Mucosa of stomach (tissue), 1 donor: ENCODE data around the gene DVL3.
"Not testable (repeated sequence)": the region's sequence is repeated elsewhere in the genome, so short reads cannot be mapped to it uniquely, and the experiment has no call there.

Experiments
- H3K27me3 ChIP-seq: one replicate; pipeline ENCODE4 v1.7.0; 2013; ENCODE audit warnings: mild to moderate bottlenecking, low read length; ENCODE audit not compliant: control insufficient read depth, insufficient read depth
- H3K36me3 ChIP-seq: one replicate; pipeline ENCODE4 v1.7.0; 2013; ENCODE audit warnings: low read length; ENCODE audit not compliant: control insufficient read depth, insufficient read depth
- H3K4me1 ChIP-seq: one replicate; pipeline ENCODE4 v1.7.0; 2013; ENCODE audit warnings: mild to moderate bottlenecking, low read length; ENCODE audit not compliant: control insufficient read depth, insufficient read depth
- H3K4me3 ChIP-seq: one replicate; pipeline ENCODE4 v1.7.0; 2013; ENCODE audit warnings: low read length
- H3K9ac ChIP-seq: one replicate; pipeline ENCODE4 v1.7.0; 2013; ENCODE audit warnings: mild to moderate bottlenecking, low read length, moderate library complexity
- H3K9me3 ChIP-seq: one replicate; pipeline ENCODE4 v1.7.0; 2013; ENCODE audit warnings: mild to moderate bottlenecking, low read length, moderate library complexity; ENCODE audit not compliant: control insufficient read depth
- donor health status: Pancreatic carcinoma.

DVL3 gene

GRCh38 chr3:184154885-184155643, at the start of gene DVL3:
Gene DVL3 (plus strand): TSS chr3:184155377. CDS start chr3:184155636, 259 bp downstream.
- Histone ChIP-seq H3K36me3 (no peaks in the 10 kb centered on the region), H3K4me3 (peak within 1 kb of the TSS; percentile 93), H3K27me3 (no peaks in the 10 kb centered on the region), H3K4me1 (peaks cover 23% of the 10 kb centered on the region), H3K9ac (peak within 1 kb of the TSS; percentile 93), H3K9me3 (no peaks in the 10 kb centered on the region)

- H3K9me3 ChIP-seq, result no peaks in the 10 kb centered on the region
- no peaks in the 10 kb centered on the region for H3K27me3 ChIP-seq
Observed at GRCh38 chr3:184110316-184110725, 44.9 kb upstream of the DVL3 start.

GRCh38 chr3:184116017-184116416, 39.2 kb upstream of the DVL3 start:
- H3K27me3 ChIP-seq, result no peaks in the 10 kb centered on the region
- H3K4me3 ChIP-seq, result no peak overlapping the region
- no peaks in the 10 kb centered on the region for H3K36me3 ChIP-seq
- H3K4me1 ChIP-seq, result no peaks in the 10 kb centered on the region
- no peak overlapping the region for H3K9ac ChIP-seq
- H3K9me3 ChIP-seq, result no peaks in the 10 kb centered on the region

More at GRCh38 chr3:184110316-184110725, 44.9 kb upstream of the DVL3 start:
- Histone ChIP-seq H3K4me1 (no peaks in the 10 kb centered on the region), H3K9ac (no peak overlapping the region), H3K36me3 (no peaks in the 10 kb centered on the region), H3K4me3 (no peak overlapping the region)

- no peak overlapping the region for H3K9ac ChIP-seq
- no peak overlapping the region for H3K4me3 ChIP-seq
- H3K36me3 ChIP-seq, result no peaks in the 10 kb centered on the region
- H3K4me1 ChIP-seq, result no peaks in the 10 kb centered on the region
- H3K9me3 ChIP-seq, result no peaks in the 10 kb centered on the region
- H3K27me3 ChIP-seq, result no peaks in the 10 kb centered on the region
Observed at GRCh38 chr3:184117636-184118035, 37.5 kb upstream of the DVL3 start.

GRCh38 chr3:184121031-184121430, 34.1 kb upstream of the DVL3 start:
- not testable (repeated sequence) for H3K9me3 ChIP-seq, H3K4me3 ChIP-seq, H3K27me3 ChIP-seq, H3K9ac ChIP-seq, H3K4me1 ChIP-seq, H3K36me3 ChIP-seq

- H3K4me3 ChIP-seq, result no peak overlapping the region
- no peak overlapping the region for H3K9ac ChIP-seq
- no peaks in the 10 kb centered on the region for H3K4me1 ChIP-seq
- H3K36me3 ChIP-seq, result no peaks in the 10 kb centered on the region
- H3K9me3 ChIP-seq, result no peaks in the 10 kb centered on the region
- no peaks in the 10 kb centered on the region for H3K27me3 ChIP-seq
Observed at GRCh38 chr3:184126006-184126405, 29.2 kb upstream of the DVL3 start.

- Histone ChIP-seq H3K27me3 (no peaks in the 10 kb centered on the region), H3K4me3 (no peak overlapping the region), H3K36me3 (no peaks in the 10 kb centered on the region), H3K9ac (no peak overlapping the region), H3K9me3 (no peaks in the 10 kb centered on the region), H3K4me1 (no peaks in the 10 kb centered on the region)
Observed at GRCh38 chr3:184129012-184129411, 26.2 kb upstream of the DVL3 start.

- no peaks in the 10 kb centered on the region for H3K9me3 ChIP-seq
- no peak overlapping the region for H3K9ac ChIP-seq
- H3K36me3 ChIP-seq, result no peaks in the 10 kb centered on the region
- peaks cover 5% of the 10 kb centered on the region for H3K4me1 ChIP-seq
- no peaks in the 10 kb centered on the region for H3K27me3 ChIP-seq
- no peak overlapping the region for H3K4me3 ChIP-seq
Observed at GRCh38 chr3:184132945-184133344, 22.2 kb upstream of the DVL3 start.

GRCh38 chr3:184133840-184134745, 21.1 kb upstream of the DVL3 start:
- H3K36me3 ChIP-seq, result no peaks in the 10 kb centered on the region
- peak overlapping the region; percentile 92 for H3K9ac ChIP-seq
- H3K9me3 ChIP-seq, result no peaks in the 10 kb centered on the region
- H3K27me3 ChIP-seq, result no peaks in the 10 kb centered on the region
- peak overlapping the region; percentile 81 for H3K4me3 ChIP-seq
- H3K4me1 ChIP-seq, result peaks cover 5% of the 10 kb centered on the region

- H3K9ac ChIP-seq, result peak overlapping the region; percentile 92
- H3K9me3 ChIP-seq, result no peaks in the 10 kb centered on the region
- H3K4me1 ChIP-seq, result peaks cover 5% of the 10 kb centered on the region
- H3K4me3 ChIP-seq, result peak overlapping the region; percentile 81
- no peaks in the 10 kb centered on the region for H3K36me3 ChIP-seq
- H3K27me3 ChIP-seq, result no peaks in the 10 kb centered on the region
Observed at GRCh38 chr3:184134746-184135148, 20.4 kb upstream of the DVL3 start.

- Histone ChIP-seq H3K9ac (peak within 1 kb of the TSS; percentile 92), H3K36me3 (no peaks in the 10 kb centered on the region), H3K9me3 (no peaks in the 10 kb centered on the region), H3K27me3 (no peaks in the 10 kb centered on the region), H3K4me1 (peaks cover 5% of the 10 kb centered on the region), H3K4me3 (peak within 1 kb of the TSS; percentile 81)
Observed at GRCh38 chr3:184135149-184135910, 19.8 kb upstream of the DVL3 start, which contains the start of gene EIF2B5. Gene EIF2B5 (plus strand): TSS chr3:184135358. CDS start chr3:184135386, 28 bp downstream.
